HG03103 (cell line): ENCODE measurements around the gene THUMPD2.
A peak's percentile ranks its signal among the peaks of the same experiment; 100 is the strongest.
"Not testable (repeated sequence)": the region's sequence is repeated elsewhere in the genome, so short reads cannot be mapped to it uniquely, and the experiment has no call there.

ENCODE experiments used
- ATAC-seq: cut with Tn5 transposase; IDR thresholded peaks from one replicate; pipeline ENCODE4 v1.9.1; 2021; ENCODE audit warnings: low read depth; ENCODE audit not compliant: unreplicated experiment

THUMPD2 gene, protein sequence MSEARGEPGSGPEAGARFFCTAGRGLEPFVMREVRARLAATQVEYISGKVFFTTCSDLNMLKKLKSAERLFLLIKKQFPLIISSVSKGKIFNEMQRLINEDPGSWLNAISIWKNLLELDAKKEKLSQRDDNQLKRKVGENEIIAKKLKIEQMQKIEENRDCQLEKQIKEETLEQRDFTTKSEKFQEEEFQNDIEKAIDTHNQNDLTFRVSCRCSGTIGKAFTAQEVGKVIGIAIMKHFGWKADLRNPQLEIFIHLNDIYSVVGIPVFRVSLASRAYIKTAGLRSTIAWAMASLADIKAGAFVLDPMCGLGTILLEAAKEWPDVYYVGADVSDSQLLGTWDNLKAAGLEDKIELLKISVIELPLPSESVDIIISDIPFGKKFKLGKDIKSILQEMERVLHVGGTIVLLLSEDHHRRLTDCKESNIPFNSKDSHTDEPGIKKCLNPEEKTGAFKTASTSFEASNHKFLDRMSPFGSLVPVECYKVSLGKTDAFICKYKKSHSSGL

GRCh38 chr2:39778775-39779340 lies at the start of gene THUMPD2:
TSS of gene THUMPD2 (minus strand) at chr2:39779258. CDS start at chr2:39779239, 19 bp downstream.
- peak; percentile 84 for ATAC-seq

DNA sequence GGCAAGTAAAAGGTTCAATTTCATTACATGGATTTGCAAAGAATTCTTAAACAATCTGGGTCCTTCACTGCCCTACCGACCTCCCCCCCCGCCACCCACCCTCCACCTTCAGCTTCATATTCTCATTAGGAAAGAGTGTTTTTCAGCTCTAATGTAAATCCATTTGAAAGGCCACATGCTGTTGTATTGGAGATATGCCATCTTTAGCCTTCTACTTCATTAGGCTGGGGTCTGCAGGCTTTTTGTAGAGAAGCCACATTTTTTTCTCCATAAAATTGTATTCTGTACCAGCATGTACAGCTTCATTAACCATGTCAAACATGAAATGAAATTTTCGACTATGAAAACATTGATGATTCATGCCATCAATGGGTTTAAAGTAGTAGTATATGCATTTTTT lies 42.8 kb upstream of the THUMPD2 start:
- ATAC-seq = no peak

- ATAC-seq = no peak
These were observed 37.8 kb upstream of the THUMPD2 start for GRCh38 chr2:39816845-39817244.

DNA sequence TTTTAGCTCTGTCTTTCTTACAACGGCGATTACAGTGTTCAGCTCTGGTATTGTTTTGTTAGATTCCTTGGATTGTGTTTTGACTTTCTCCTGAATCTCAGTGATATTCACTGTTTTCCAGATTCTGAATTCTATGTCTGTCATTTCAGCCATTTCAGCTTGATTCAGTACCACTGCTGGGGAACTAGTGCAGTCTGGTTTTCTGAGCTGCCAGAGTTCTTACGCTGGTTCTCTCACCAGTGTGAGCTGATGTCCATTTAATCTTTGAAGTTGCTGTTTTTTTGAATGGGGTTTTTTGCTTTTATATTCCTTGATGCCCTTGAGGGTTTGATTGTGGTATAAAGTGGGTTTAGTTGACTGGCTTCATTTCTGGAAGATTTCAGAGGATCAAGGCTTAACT lies 37.4 kb upstream of the THUMPD2 start:
- ATAC-seq = no peak

DNA sequence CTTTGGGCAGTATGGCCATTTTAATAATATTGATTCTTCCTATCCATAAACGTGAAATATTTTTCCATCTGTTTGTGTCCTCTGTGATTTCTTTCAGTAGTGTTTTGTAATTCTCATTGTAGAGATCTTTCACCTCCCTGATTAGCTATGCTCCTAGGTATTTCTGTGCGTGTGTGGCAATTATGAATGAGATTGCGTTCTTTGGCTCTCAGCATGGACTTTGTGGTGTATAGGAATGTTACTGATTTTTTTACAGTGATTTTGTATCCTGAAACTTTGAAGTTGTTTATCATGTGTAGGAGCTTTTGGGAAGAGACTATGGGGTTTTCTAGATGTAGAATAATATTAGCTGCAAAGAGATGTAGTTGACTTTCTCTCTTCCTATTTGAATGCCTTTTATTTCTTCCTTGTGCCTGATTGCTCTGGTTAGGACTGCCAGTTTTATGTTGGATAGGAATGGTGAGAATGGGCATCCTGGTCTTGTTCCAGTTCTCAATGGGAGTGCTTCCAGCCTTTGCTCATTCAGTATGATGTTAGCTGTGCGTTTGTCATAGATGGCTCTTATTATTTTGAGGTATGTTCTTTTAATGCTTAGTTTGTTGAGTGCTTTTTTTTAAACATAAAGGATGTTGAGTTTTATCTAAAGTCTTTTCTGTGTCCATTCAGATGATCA lies 27.0 kb upstream of the THUMPD2 start:
- no peak for ATAC-seq

DNA sequence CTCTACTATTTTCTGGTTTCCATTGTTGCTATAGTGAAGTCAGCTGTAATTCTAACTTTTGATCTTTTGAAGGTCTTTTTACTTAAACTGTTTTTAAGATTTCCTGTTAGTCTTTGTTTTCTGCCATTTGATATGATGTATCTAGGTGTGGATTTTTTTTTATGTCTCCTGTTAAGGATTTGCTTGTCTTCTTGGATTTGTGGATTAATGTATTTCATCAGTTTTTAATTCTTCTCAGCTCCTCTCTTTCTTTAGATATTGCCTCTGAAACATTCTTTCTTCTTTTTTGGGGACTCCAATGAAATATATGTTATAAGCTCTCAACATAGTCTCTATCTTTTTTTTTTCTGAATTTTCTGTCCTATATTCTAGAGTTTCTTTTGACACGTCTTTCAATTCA lies 24.8 kb upstream of the THUMPD2 start:
- ATAC-seq = no peak

GRCh38 chr2:39800752-39801151 lies 21.7 kb upstream of the THUMPD2 start:
- no peak for ATAC-seq

DNA sequence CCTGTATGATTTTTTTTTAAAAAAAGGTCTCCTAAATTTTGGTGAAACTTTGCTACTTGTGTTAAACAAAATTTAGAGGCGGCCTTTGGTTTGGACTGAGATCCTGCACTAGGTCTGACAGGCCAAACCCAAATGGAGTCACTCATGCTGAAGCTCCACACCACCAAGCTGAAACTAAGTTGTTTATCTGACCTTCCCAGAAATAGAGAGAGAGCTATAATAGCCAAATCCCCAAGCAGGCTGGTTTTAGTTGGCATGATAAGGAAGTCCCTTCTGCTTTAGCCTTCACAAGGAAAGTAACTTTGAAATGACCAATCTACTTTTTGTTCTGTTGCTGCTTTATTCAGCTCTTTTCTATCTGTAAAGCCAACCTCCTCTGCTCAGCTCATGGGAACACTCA lies 17.1 kb upstream of the THUMPD2 start:
- no peak for ATAC-seq

- ATAC-seq = not testable (repeated sequence)
These were observed 11.3 kb upstream of the THUMPD2 start for GRCh38 chr2:39790216-39790818.

DNA sequence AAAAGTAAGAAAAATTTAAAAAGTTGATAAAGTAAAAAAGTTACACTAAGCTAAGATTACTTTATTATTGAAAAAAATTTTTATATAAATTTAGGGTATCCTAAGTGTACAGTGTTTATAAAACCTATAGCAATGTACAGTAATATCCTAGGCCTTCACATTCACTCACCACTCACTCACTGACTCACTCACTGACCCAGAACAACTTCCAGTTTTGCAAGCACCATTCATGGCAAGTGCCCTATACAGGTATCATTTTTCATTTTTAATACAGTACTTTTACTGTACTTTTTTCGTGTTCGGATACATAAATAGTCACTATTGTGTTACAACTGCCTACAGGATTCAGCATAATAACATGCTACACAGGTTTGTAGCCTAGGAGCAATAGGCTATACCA lies 8.9 kb upstream of the THUMPD2 start:
- no peak for ATAC-seq

DNA sequence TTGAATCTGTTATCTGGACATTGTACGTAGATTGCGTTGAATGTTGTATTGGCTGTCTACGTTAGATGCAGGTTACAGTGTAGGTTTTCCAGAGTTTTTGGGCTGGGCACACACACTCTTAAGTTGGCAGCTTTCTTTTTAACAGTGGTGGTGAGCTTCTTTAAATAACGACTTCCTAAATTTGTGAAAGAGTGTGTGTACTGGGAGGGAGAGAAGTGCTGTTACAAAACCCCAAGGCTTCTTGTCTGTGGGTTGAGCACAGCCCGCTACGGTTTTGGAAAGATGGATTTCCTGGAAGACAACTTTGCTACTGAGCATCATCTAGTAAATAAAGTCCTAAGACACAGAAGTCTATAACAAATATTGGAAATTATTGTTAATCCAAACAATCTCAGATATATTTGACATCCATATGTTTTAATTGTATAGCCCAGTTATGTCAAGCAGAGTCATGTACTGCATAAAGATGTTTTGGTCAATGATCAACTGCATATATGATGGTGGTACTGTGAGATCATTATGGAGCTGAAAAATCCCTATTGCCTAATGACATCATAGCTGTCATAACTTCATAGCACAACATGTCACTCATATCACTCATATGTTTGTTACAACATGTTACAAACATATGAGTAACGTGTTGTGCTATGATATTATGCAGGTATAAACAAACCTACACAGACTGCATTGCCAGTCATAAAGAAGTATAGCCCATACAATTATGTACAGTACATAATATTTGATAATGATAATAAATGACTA lies 7.9 kb upstream of the THUMPD2 start:
- ATAC-seq = no peak

- ATAC-seq = no peak
These were observed 3.5 kb upstream of the THUMPD2 start for GRCh38 chr2:39782591-39782990.

GRCh38 chr2:39781697-39782096 lies 2.6 kb upstream of the THUMPD2 start:
- ATAC-seq = no peak

DNA sequence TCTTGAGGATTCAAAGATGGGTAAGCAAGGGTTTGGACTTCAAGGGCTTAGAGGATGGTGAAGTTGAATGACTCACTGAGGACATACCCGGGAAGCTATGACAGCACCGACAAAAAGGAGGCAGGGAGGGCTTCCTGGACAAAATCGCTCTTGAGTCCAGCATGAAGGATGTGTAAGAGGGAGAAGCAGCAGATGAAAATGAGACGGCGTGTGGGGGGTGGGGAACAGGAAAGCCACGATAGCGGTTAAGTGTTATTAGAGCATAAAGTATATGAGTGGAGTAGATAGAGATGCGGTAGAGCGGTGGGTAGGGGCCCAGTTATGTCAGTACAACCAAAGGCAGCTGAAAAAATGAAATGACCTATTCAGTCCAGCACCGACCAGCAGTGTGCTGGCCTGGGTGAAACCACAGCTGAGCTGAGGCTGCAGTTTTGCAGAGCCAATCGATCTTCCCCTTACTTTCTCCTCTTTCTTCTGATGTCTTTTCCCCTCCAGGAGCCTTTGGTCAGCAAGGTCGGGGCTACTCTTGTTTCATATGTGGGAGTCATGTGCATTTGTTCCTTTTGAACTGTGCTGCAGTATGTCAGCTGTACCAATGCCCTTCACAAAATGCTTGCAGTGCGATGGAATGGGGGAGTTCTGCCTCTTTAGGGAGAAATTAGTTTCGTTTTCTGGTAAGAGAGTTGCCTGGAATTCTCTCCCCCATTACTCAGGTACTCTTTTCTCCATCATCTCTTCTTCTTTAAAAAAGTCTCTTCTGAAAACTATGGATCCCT lies 2.0 kb upstream of the THUMPD2 start:
- no peak for ATAC-seq

DNA sequence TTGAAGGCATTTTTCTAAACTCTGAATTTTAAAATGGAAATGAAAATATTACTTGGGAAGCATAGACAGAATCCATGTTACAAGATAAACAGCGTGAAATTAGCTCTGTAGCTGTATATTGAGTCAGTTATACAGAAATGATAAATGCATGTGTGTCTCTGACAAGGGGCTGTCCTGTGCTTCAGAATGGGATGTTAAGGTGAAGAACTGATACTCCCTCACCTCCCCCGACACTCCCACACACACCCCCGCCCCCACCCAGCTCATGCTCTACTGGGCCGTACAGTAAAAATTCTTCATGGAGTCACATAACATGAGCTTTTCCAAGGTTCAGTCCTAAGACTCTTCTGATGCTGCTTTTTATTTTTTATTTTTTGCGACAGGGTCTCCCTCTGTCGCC lies 869 bp upstream of the THUMPD2 start:
- no peak for ATAC-seq

- no peak for ATAC-seq
These were observed 338 bp upstream of the THUMPD2 start for GRCh38 chr2:39779341-39779851.

DNA sequence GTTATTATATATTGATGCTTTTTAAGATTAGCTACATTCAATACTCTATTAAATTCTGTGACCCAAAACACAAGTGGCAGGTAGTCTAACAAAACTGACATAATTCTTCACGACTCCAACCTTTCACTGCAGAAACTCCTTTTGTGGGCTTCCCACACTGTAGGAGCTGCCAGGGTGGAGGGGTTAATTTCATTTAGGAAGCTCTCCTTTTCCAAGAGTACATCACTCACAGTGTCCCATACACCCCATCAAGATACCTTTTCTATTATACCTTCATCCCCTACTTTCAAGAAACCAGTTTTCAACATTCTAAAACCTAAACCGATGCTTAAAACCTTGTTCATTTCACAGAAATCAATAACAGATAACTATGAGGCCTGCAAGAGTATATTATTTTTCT lies 825 bp downstream of the THUMPD2 start:
- no peak for ATAC-seq

DNA sequence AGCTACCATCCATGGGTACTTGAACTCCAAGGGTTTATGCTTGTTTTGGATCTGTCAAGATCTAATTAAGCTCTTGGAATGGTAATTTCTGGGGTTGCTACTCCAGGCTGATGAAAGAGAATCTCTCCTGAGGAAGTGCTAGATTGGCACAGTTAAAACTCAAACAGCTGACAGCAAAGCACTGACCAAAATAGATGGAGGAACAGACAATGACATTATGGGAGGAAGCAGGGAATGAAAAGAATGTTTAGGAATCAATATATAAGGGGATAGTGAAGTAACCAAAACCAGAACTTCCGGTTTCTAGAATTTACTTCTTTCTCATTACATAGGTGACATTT lies 6.3 kb downstream of the THUMPD2 start:
- ATAC-seq = no peak

DNA sequence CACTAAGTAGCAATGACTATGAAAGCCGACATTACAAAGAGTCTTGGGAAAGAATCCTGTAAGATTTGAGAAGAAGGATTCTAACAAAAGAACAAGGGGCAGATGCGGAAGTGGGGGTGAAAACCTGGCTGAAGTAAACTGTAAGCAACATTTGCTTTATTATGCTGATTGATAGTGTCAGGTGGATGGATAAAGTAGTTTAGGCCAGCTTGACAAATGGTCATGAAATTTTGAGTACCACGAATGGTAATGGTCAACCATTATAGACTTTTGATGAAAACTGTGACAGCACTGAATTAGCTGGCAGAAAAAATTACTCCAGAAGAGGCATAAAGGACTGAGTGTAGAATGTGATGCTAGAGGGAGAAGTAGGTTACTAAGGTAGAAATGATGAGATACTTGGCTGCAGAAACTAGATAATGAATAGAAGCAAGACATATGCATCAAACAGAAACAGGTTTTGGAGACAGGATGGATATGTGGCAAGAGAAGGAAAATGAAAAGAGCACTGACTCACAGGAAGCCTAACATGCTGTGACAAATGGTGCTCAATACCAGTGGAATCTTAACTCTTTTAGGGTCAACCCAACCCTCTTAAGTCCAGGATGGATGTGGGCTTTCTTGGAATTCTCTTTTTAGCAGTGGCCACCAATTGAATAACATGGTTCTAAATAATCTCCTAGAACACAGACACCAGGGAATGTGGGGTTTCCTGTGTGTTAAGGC lies 6.8 kb downstream of the THUMPD2 start:
- no peak for ATAC-seq
